ENCODE measurements around the gene ANKS1A. TPM values are rescaled to one million over a fixed set of nuclear protein-coding genes. Genes with fewer than 3 reads are reported as not detected.

ANKS1A gene
- total RNA-seq, 1 experiment from 2014 or later = 35.0 TPM

DNA sequence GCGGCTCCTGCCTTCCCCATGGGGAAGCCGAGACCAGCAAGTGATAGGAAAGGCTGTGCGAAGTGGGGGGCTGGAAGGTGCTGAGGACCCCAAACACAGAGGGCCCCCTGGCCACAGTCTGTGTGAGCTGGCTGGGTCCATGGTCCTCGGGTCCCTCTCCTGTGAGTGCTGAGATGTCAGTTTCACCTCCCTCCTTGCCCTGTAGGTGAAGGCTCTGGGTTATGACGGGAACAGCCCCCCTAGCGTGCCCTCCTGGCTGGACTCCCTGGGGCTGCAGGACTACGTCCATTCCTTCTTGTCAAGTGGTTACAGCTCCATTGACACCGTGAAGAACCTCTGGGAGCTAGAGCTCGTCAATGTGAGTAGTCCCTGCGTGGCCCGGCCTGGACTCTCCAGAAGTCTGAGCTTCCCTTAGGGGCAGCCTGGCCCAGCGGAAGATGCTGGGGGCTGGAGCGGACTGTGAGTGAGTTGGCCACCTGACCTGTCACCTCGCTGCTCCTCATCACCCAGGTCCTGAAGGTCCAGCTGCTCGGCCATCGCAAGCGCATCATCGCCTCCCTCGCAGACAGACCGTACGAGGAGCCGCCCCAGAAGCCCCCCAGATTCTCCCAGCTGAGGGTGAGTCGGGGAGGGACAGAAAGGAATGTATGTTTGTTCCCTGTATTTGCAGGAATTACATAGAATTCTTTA is 190.4 kb downstream of the ANKS1A start:
- Mint-ChIP-seq H3K27me3 (ENCODE audit: low read depth) (no peaks in the 10 kb centered on the region), H3K4me1 (peaks cover 14% of the 10 kb centered on the region), H3K27ac (no peak overlapping the region), H3K36me3 (peaks cover 21% of the 10 kb centered on the region), H3K9me3 (no peaks in the 10 kb centered on the region), H3K4me3 (no peak overlapping the region)
- ChIA-PET POLR2A (no interaction called here), CTCF (interaction anchor here (1.0 kb wide), 1 partner anchor 15 kb away, joined by 3 read pairs; no protein-coding TSS in a partner anchor)
- ATAC-seq (no peak), DNase-seq (ENCODE audit: low spot score) (peak; percentile 4)
- TF ChIP-seq ZBTB21 (CRISPR knock-in tag; IDR thresholded peaks at IDR 0.05; ENCODE audit: borderline replicate concordance) = no peak
- no peak for TF ChIP-seq ZNF425 (CRISPR knock-in tag; conservative IDR thresholded peaks at IDR 0.05)
- TF ChIP-seq ATF1 (CRISPR knock-in tag; IDR thresholded peaks at IDR 0.05) = no peak
- no peak for TF ChIP-seq TP53 (CRISPR knock-in tag; IDR thresholded peaks at IDR 0.05)
- no peak for TF ChIP-seq SMAD4 (CRISPR knock-in tag; IDR thresholded peaks at IDR 0.05)

DNA sequence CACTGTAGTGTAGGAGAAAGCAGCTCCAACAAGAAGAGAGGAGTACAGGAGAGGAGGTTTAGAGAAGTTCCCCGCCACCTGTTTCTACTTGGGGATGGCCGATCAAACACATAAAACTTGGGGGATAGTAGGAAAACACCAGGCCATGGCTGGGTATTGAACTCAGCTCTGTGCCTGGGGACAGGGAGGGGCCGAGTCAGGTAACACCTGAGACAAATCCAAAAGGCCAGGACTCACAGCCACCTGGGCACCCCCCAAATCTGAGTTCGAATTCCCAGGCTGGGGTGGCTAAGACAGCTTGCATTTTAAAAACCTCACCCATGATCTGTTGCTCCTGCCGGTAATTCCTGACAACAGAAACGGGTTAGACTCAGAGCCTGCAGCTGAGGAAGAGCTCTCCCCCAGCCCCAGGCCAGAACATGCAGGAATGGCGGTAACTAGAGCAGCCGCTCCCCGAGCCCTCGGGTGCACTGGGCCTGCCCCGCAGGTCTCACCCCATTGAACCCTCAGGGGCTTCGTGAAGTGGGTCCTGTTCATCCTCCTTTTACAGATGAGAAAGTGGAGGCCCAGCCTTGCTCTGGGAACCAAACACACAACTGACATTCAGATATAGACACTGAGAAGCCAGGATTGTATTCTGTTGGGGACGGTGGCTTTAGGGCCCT is 191.1 kb downstream of the ANKS1A start:
- no peaks in the 10 kb centered on the region for H3K9me3 Mint-ChIP-seq
- ChIA-PET POLR2A (no interaction called here), CTCF (no interaction called here)
- H3K4me3 Mint-ChIP-seq = no peak overlapping the region
- H3K36me3 Mint-ChIP-seq = peaks cover 23% of the 10 kb centered on the region
- ATAC-seq (no peak), DNase-seq (ENCODE audit: low spot score) (peak; percentile 5)
- peaks cover 14% of the 10 kb centered on the region for H3K4me1 Mint-ChIP-seq
- no peaks in the 10 kb centered on the region for H3K27me3 Mint-ChIP-seq (ENCODE audit: low read depth)
- TF ChIP-seq, protein P1, sequence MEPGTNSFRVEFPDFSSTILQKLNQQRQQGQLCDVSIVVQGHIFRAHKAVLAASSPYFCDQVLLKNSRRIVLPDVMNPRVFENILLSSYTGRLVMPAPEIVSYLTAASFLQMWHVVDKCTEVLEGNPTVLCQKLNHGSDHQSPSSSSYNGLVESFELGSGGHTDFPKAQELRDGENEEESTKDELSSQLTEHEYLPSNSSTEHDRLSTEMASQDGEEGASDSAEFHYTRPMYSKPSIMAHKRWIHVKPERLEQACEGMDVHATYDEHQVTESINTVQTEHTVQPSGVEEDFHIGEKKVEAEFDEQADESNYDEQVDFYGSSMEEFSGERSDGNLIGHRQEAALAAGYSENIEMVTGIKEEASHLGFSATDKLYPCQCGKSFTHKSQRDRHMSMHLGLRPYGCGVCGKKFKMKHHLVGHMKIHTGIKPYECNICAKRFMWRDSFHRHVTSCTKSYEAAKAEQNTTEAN (CRISPR knock-in tag; IDR thresholded peaks at IDR 0.05) = no peak
- TF ChIP-seq JUN (CRISPR knock-in tag; IDR thresholded peaks at IDR 0.05) = no peak
- no peak for TF ChIP-seq CREM (CRISPR knock-in tag; IDR thresholded peaks at IDR 0.05)
- no peak for TF ChIP-seq ATF3 (CRISPR knock-in tag; conservative IDR thresholded peaks at IDR 0.05)
- TF ChIP-seq ZNF232 (CRISPR knock-in tag; IDR thresholded peaks at IDR 0.05) = no peak
- TF ChIP-seq ATF6 (CRISPR knock-in tag; IDR thresholded peaks at IDR 0.05) = no peak
- TF ChIP-seq OVOL2 (CRISPR knock-in tag; IDR thresholded peaks at IDR 0.05; ENCODE audit: borderline replicate concordance) = no peak
- TF ChIP-seq, protein P2, sequence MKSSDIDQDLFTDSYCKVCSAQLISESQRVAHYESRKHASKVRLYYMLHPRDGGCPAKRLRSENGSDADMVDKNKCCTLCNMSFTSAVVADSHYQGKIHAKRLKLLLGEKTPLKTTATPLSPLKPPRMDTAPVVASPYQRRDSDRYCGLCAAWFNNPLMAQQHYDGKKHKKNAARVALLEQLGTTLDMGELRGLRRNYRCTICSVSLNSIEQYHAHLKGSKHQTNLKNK (CRISPR knock-in tag; IDR thresholded peaks at IDR 0.05) = no peak
- TF ChIP-seq GRHL2 (CRISPR knock-in tag; IDR thresholded peaks at IDR 0.05; ENCODE audit: insufficient replicate concordance, severe bottlenecking) = no peak
- TF ChIP-seq, protein P3, sequence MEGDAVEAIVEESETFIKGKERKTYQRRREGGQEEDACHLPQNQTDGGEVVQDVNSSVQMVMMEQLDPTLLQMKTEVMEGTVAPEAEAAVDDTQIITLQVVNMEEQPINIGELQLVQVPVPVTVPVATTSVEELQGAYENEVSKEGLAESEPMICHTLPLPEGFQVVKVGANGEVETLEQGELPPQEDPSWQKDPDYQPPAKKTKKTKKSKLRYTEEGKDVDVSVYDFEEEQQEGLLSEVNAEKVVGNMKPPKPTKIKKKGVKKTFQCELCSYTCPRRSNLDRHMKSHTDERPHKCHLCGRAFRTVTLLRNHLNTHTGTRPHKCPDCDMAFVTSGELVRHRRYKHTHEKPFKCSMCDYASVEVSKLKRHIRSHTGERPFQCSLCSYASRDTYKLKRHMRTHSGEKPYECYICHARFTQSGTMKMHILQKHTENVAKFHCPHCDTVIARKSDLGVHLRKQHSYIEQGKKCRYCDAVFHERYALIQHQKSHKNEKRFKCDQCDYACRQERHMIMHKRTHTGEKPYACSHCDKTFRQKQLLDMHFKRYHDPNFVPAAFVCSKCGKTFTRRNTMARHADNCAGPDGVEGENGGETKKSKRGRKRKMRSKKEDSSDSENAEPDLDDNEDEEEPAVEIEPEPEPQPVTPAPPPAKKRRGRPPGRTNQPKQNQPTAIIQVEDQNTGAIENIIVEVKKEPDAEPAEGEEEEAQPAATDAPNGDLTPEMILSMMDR (IDR thresholded peaks at IDR 0.05) = no peak
- no peak for TF ChIP-seq USF2 (CRISPR knock-in tag; IDR thresholded peaks at IDR 0.05)
- no peak for TF ChIP-seq ZBTB21 (CRISPR knock-in tag; IDR thresholded peaks at IDR 0.05; ENCODE audit: borderline replicate concordance)
- TF ChIP-seq, protein P4, sequence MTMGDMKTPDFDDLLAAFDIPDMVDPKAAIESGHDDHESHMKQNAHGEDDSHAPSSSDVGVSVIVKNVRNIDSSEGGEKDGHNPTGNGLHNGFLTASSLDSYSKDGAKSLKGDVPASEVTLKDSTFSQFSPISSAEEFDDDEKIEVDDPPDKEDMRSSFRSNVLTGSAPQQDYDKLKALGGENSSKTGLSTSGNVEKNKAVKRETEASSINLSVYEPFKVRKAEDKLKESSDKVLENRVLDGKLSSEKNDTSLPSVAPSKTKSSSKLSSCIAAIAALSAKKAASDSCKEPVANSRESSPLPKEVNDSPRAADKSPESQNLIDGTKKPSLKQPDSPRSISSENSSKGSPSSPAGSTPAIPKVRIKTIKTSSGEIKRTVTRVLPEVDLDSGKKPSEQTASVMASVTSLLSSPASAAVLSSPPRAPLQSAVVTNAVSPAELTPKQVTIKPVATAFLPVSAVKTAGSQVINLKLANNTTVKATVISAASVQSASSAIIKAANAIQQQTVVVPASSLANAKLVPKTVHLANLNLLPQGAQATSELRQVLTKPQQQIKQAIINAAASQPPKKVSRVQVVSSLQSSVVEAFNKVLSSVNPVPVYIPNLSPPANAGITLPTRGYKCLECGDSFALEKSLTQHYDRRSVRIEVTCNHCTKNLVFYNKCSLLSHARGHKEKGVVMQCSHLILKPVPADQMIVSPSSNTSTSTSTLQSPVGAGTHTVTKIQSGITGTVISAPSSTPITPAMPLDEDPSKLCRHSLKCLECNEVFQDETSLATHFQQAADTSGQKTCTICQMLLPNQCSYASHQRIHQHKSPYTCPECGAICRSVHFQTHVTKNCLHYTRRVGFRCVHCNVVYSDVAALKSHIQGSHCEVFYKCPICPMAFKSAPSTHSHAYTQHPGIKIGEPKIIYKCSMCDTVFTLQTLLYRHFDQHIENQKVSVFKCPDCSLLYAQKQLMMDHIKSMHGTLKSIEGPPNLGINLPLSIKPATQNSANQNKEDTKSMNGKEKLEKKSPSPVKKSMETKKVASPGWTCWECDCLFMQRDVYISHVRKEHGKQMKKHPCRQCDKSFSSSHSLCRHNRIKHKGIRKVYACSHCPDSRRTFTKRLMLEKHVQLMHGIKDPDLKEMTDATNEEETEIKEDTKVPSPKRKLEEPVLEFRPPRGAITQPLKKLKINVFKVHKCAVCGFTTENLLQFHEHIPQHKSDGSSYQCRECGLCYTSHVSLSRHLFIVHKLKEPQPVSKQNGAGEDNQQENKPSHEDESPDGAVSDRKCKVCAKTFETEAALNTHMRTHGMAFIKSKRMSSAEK (CRISPR knock-in tag; IDR thresholded peaks at IDR 0.05; ENCODE audit: borderline replicate concordance) = no peak
- no peak for TF ChIP-seq FOXK1 (CRISPR knock-in tag; IDR thresholded peaks at IDR 0.05)
- H3K27ac Mint-ChIP-seq = peak overlapping the region; percentile 7; the same call in 1 of the 2 replicates

All from WTC11 (cell line).